Fibroblast of lung (primary cell): ENCODE data around the gene FAM20C. TPM values are rescaled to one million over a fixed set of nuclear protein-coding genes. Genes with fewer than 3 reads are reported as not detected.

ENCODE experiments used
- DNase-seq, 2 donors: peaks; one replicate each; pipeline versions ENCODE4 v3.0.0 to v3.0.0-alpha.2; 2010; ENCODE audit warnings: low read depth in 2 of 2
- H2AFZ ChIP-seq: 2 replicates; pipeline ENCODE4 v1.5.1; 2012; ENCODE audit warnings: low read length, control low read depth, inconsistent platforms
- H3K27ac ChIP-seq: 2 replicates; pipeline ENCODE4 v1.5.1; 2011; ENCODE audit warnings: low read length, control low read depth; ENCODE audit not compliant: insufficient read depth
- H3K27me3 ChIP-seq: 2 replicates; pipeline ENCODE4 v1.5.1; 2011; ENCODE audit warnings: mild to moderate bottlenecking, low read length; ENCODE audit not compliant: control insufficient read depth, insufficient read depth
- H3K36me3 ChIP-seq: 2 replicates; pipeline ENCODE4 v1.5.1; 2011; ENCODE audit warnings: low read length; ENCODE audit not compliant: control insufficient read depth, insufficient read depth
- H3K4me1 ChIP-seq: 2 replicates; pipeline ENCODE4 v1.5.1; 2011; ENCODE audit warnings: low read length; ENCODE audit not compliant: control insufficient read depth, insufficient read depth; ENCODE audit errors: extremely low read depth
- H3K4me2 ChIP-seq: 2 replicates; pipeline ENCODE4 v1.5.1; 2011; ENCODE audit warnings: low read length, control low read depth; ENCODE audit not compliant: insufficient read depth; ENCODE audit errors: extremely low read depth
- H3K4me3 ChIP-seq, 4 experiments: fragments of 200-600 bp in 1 of 4; sonication (generic) in 1 of 4; replicated peaks in 1 of 4; 2 replicates each; pipeline ENCODE4 v1.5.1; 2011 to 2016; ENCODE audit warnings: low read length in 4 of 4, low read depth in 3 of 4, mild to moderate bottlenecking in 3 of 4, control low read depth in 2 of 4, inconsistent platforms in 1 of 4, mixed read lengths in 1 of 4; ENCODE audit not compliant: insufficient read depth in 1 of 4; ENCODE audit errors: control extremely low read depth in 1 of 4
- H3K79me2 ChIP-seq: 2 replicates; pipeline ENCODE4 v1.5.1; 2012; ENCODE audit warnings: mild to moderate bottlenecking, low read length, inconsistent platforms; ENCODE audit not compliant: control insufficient read depth, insufficient read depth
- H3K9ac ChIP-seq: 2 replicates; pipeline ENCODE4 v1.5.1; 2011; ENCODE audit warnings: mild to moderate bottlenecking, low read length, control low read depth; ENCODE audit not compliant: insufficient read depth
- H3K9me3 ChIP-seq: 2 replicates; pipeline ENCODE4 v1.5.1; 2012; ENCODE audit warnings: low read depth, low read length; ENCODE audit not compliant: control insufficient read depth, insufficient read depth
- H4K20me1 ChIP-seq: 2 replicates; pipeline ENCODE4 v1.5.1; 2011; ENCODE audit warnings: low read length; ENCODE audit not compliant: control insufficient read depth, insufficient read depth; ENCODE audit errors: extremely low read depth
- EZH2 ChIP-seq: IDR thresholded peaks from 2 replicates; pipeline ENCODE4 v1.5.1; 2012; ENCODE audit warnings: low read length, control low read depth, mild to moderate bottlenecking; ENCODE audit errors: missing control alignments
- polyA plus RNA-seq, 2 donors: library from polyadenylated mRNA; depleted of rRNA in 1 of 2; stranded (reverse) in 1 of 2; unstranded in 1 of 2; fragments of >200 nt; gene quantifications; 2 replicates each; pipeline ENCODE4 v1.2.1, GENCODE V29; 2011 to 2012; ENCODE audit warnings: missing spikeins in 1 of 2
- total RNA-seq: library from RNA; depleted of rRNA; stranded (reverse); fragments of >200 nt; gene quantifications from 2 replicates; pipeline ENCODE4 v1.2.1, GENCODE V29; 2014
- TF ChIP-seq, protein P1 (sequence below), 2 donors: IDR thresholded peaks in 1 of 2; conservative IDR thresholded peaks in 1 of 2; 1 replicate in 1 of 2; 2 replicates in 1 of 2; pipeline ENCODE4 v1.5.1; 2011 to 2012; ENCODE audit warnings: low read length in 2 of 2, control low read depth in 1 of 2, inconsistent platforms in 1 of 2, low read depth in 1 of 2, mild to moderate bottlenecking in 1 of 2

The FAM20C gene
- total and polyA plus RNA-seq, 2 donors (not counting 1 experiment from before 2014, with no cell fraction given) = 31.8 to 70.7 TPM

DNA sequence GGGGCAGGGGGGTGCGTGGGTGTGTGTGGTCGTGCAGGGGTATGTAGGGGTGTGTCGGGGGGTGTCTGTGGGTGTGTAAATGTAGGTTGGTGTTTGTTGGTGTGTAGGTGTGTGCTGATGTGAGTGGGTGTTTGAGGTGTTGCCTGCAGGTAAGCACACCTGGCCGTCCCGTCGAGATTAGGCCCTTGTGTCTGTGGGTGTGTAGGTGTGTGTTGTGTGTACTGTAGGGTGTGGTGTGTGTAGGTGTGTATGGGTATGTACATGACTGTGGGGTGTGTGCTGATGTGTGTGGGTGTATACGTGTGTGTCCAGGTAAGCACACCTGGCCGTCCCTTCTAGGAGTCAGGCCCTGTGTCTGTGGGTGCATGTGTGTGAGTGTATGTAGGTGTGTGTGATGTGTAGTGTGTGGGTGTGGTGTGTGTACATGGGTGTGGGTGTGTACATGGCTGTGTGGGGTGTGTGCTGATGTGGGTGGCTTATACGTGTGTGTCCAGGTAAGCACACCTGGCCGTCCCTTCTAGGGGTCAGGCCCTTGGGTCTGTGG lies 15.8 kb downstream of the FAM20C start:
- Histone ChIP-seq H3K9me3 (no peaks in the 10 kb centered on the region), H3K27ac (no peak overlapping the region), H3K4me2 (no peak overlapping the region), H4K20me1 (no peaks in the 10 kb centered on the region), H2AFZ (no peak overlapping the region), H3K36me3 (peaks cover 38% of the 10 kb centered on the region), H3K79me2 (peaks cover 19% of the 10 kb centered on the region), H3K4me3 (no peak overlapping the region), H3K4me1 (no peaks in the 10 kb centered on the region), H3K9ac (no peak overlapping the region), H3K27me3 (no peaks in the 10 kb centered on the region)
- TF ChIP-seq, protein P1, sequence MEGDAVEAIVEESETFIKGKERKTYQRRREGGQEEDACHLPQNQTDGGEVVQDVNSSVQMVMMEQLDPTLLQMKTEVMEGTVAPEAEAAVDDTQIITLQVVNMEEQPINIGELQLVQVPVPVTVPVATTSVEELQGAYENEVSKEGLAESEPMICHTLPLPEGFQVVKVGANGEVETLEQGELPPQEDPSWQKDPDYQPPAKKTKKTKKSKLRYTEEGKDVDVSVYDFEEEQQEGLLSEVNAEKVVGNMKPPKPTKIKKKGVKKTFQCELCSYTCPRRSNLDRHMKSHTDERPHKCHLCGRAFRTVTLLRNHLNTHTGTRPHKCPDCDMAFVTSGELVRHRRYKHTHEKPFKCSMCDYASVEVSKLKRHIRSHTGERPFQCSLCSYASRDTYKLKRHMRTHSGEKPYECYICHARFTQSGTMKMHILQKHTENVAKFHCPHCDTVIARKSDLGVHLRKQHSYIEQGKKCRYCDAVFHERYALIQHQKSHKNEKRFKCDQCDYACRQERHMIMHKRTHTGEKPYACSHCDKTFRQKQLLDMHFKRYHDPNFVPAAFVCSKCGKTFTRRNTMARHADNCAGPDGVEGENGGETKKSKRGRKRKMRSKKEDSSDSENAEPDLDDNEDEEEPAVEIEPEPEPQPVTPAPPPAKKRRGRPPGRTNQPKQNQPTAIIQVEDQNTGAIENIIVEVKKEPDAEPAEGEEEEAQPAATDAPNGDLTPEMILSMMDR (conservative IDR thresholded peaks at IDR 0.05 in 1 of 2, IDR thresholded peaks at IDR 0.05 in 1 of 2; ENCODE audit: low read depth in 1 of 2, low read length in 2 of 2) = no peak
- no peak for TF ChIP-seq EZH2
- DNase-seq = no peak

DNA sequence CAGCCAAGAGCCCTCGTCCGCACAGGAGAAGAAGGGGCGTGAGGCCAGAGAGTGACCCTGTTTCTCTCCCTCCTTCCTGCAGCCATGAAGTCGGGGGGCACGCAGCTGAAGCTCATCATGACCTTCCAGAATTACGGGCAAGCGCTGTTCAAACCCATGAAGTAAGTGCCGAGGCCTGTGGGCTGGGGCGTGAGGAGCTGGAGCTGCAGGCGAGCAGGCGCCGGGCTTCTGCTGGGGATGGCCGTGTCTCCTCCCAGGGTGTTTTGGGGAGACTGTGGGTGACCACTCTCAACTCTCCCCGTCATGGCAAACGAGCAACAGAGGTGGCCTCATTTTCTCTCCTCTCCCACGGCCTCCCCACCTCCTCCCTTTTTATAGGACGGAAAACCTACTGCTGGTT lies 16.4 kb downstream of the FAM20C start:
- Histone ChIP-seq H3K36me3 (peaks cover 37% of the 10 kb centered on the region), H3K79me2 (peaks cover 25% of the 10 kb centered on the region), H3K9ac (no peak overlapping the region), H3K27ac (no peak overlapping the region), H4K20me1 (no peaks in the 10 kb centered on the region), H3K4me1 (no peaks in the 10 kb centered on the region), H3K4me3 (no peak overlapping the region), H3K9me3 (no peaks in the 10 kb centered on the region), H2AFZ (no peak overlapping the region), H3K4me2 (no peak overlapping the region), H3K27me3 (no peaks in the 10 kb centered on the region)
- no peak for DNase-seq
- no peak for TF ChIP-seq EZH2
- TF ChIP-seq, protein P1 (conservative IDR thresholded peaks at IDR 0.05 in 1 of 2, IDR thresholded peaks at IDR 0.05 in 1 of 2; ENCODE audit: low read depth in 1 of 2, low read length in 2 of 2) = no peak

DNA sequence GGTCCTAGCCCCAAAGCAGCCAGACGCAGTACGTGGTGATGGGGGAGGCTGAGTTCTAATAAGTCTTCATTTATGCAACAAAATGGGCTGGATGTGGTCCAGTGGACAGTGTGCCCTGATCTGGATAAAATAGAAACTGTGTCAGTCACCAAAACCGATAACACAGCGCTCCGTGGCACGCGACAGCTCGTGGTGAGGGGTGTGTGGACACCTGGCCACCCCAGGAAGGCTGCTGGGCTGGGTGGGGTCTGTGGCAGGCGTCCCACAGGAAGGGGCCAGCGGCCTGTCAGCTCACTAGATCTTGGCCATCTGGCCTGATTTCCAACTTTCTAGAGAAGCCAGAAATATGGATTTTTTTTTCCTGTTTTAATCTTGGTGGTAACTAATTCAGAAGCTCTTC lies 17.0 kb downstream of the FAM20C start:
- no peak for DNase-seq
- no peak overlapping the region for H3K9ac ChIP-seq
- TF ChIP-seq, protein P1 (conservative IDR thresholded peaks at IDR 0.05 in 1 of 2, IDR thresholded peaks at IDR 0.05 in 1 of 2; ENCODE audit: low read depth in 1 of 2, low read length in 2 of 2) = no peak
- TF ChIP-seq EZH2 = no peak
- H3K4me1 ChIP-seq = peaks cover under 1% of the 10 kb centered on the region
- H3K4me2 ChIP-seq = no peak overlapping the region
- no peaks in the 10 kb centered on the region for H3K27me3 ChIP-seq
- H3K9me3 ChIP-seq = no peaks in the 10 kb centered on the region
- H4K20me1 ChIP-seq = no peaks in the 10 kb centered on the region
- peaks cover 28% of the 10 kb centered on the region for H3K79me2 ChIP-seq
- H3K36me3 ChIP-seq = peaks cover 37% of the 10 kb centered on the region
- H3K27ac ChIP-seq = no peak overlapping the region
- no peak overlapping the region for H2AFZ ChIP-seq
- no peak overlapping the region for H3K4me3 ChIP-seq
